ENCODE measurements around the gene GALNT9. TPM values are rescaled to one million over a fixed set of nuclear protein-coding genes. Genes with fewer than 3 reads are reported as not detected.

The GALNT9 gene
- total and polyA plus RNA-seq, 2 experiments from 2014 or later: 3.9 to 4.7 TPM

DNA sequence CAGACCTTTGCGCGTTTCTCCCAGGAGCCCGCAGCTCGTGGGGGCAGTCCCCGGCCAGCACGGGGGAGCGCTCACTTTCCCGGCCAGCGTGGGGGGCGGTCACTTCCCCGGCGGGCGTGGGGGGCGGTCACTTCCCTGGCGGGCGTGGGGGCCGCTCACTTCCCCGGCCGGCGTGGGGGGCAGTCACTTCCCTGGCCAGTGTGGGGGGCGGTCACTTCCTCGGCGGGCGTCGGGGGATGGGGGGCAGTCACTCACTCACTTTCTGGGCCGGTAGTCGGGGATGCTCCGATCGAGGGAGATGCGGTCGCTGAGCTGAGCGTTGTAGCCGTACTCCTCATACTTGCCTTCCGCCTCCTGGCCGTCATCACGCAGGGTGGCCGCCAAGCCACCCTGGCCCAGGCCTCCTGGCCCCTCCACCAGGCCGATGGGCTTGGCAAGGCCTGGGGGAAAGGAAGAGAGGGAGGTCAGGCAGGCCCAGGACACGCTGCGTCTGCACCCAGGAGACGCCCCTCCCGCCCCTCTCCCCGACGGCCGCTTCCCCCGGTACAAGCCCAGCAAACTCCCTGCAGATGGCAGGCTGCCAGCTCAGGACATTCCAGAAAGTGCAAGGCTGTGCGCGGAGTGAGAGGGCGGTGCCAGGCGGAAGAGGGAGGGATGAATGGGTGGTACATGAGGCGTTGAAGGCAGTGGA, 43.3 kb downstream of the GALNT9 start:
- H3K27ac ChIP-seq: no peak overlapping the region
- peak overlapping the region; percentile 62 for H3K4me2 ChIP-seq
- no peak overlapping the region for H3K4me3 ChIP-seq
- no peaks in the 10 kb centered on the region for H3K79me2 ChIP-seq
- WGBS (ENCODE audit: low lambda C conversion rate, missing lambda C conversion rate): 43% methylated on average over 24 of the region's 51 CpGs
- peak; percentile 85 for DNase-seq (ENCODE audit: low spot score)
- no peaks in the 10 kb centered on the region for H4K20me1 ChIP-seq (ENCODE audit: insufficient read depth, poor library complexity, severe bottlenecking)
- no peak for TF ChIP-seq EZH2phosphoT487 (IDR thresholded peaks at IDR 0.05; ENCODE audit: low read depth, severe bottlenecking, unreplicated experiment)
- TF ChIP-seq, protein P1, sequence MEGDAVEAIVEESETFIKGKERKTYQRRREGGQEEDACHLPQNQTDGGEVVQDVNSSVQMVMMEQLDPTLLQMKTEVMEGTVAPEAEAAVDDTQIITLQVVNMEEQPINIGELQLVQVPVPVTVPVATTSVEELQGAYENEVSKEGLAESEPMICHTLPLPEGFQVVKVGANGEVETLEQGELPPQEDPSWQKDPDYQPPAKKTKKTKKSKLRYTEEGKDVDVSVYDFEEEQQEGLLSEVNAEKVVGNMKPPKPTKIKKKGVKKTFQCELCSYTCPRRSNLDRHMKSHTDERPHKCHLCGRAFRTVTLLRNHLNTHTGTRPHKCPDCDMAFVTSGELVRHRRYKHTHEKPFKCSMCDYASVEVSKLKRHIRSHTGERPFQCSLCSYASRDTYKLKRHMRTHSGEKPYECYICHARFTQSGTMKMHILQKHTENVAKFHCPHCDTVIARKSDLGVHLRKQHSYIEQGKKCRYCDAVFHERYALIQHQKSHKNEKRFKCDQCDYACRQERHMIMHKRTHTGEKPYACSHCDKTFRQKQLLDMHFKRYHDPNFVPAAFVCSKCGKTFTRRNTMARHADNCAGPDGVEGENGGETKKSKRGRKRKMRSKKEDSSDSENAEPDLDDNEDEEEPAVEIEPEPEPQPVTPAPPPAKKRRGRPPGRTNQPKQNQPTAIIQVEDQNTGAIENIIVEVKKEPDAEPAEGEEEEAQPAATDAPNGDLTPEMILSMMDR (IDR thresholded peaks at IDR 0.05; ENCODE audit: poor library complexity): no peak
- no peak for TF ChIP-seq EZH2 (IDR thresholded peaks at IDR 0.05; ENCODE audit: borderline replicate concordance)
- H3K27me3 ChIP-seq: peaks cover 23% of the 10 kb centered on the region
- H3K36me3 ChIP-seq (replicated peaks; ENCODE audit: insufficient read depth, low read depth): no peaks in the 10 kb centered on the region
- H3K9me2 ChIP-seq (replicated peaks; ENCODE audit: insufficient read depth): no peaks in the 10 kb centered on the region
- no peaks in the 10 kb centered on the region for H3K9me3 ChIP-seq (ENCODE audit: low read depth)
- H3K4me1 ChIP-seq (ENCODE audit: insufficient read depth): peaks cover 8% of the 10 kb centered on the region
- H2AFZ ChIP-seq: no peak overlapping the region

DNA sequence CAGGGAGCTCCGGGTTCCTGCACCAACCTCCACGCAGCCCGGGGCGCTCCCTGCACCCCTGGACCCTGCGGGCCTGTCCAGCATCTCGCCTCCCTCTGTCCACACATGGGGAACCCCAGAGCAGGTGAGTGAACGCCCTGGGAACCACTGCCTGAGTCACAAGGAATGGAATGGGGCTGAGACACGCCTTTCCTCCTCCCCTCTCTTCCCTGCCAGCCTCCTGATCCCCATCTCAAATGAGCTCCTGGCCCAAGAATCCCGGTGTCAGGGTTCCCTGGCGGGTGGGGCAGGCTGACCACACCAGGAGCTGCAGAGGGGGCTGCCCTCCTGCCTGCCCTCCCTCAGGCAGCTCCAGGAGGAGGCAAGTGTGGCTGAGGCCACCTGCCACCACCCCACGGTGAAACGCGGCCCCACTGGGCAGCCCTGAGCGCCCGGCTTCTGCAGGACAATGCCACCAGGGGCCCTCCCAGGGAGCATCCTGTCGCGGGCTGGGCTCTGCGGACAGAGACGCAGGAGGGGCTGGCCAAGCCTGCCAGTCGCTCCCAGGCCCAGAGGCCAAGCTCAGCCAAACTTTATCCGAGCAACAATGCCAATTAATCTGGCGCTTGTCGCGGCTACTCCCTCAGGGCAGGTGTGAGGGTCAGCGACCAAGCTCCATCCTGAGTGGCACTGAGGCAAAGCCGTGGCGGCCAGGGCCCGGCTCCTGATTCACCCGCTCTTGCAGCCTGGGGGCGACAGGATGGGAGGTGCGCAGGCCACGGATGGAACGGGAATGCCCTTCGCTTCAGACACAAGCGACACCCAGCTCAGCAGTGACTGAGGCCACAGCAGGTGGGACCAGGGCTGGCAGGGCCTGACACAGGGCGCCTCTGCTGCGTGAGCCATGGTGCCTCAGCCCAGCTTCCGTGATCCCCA, 44.3 kb downstream of the GALNT9 start:
- Histone ChIP-seq H3K9me2 (replicated peaks; ENCODE audit: insufficient read depth) (no peaks in the 10 kb centered on the region), H3K4me3 (no peak overlapping the region), H3K9me3 (ENCODE audit: low read depth) (no peaks in the 10 kb centered on the region), H3K4me2 (no peak overlapping the region), H2AFZ (no peak overlapping the region), H3K79me2 (no peaks in the 10 kb centered on the region), H3K36me3 (replicated peaks; ENCODE audit: insufficient read depth, low read depth) (no peaks in the 10 kb centered on the region), H3K27ac (no peak overlapping the region), H3K4me1 (ENCODE audit: insufficient read depth) (peaks cover 8% of the 10 kb centered on the region), H3K27me3 (peaks cover 23% of the 10 kb centered on the region), H4K20me1 (ENCODE audit: insufficient read depth, poor library complexity, severe bottlenecking) (no peaks in the 10 kb centered on the region)
- no peak for TF ChIP-seq EZH2phosphoT487 (IDR thresholded peaks at IDR 0.05; ENCODE audit: low read depth, severe bottlenecking, unreplicated experiment)
- TF ChIP-seq, protein P1 (IDR thresholded peaks at IDR 0.05; ENCODE audit: poor library complexity): no peak
- TF ChIP-seq EZH2 (IDR thresholded peaks at IDR 0.05; ENCODE audit: borderline replicate concordance): no peak
- no peak for DNase-seq (ENCODE audit: low spot score)
- WGBS (ENCODE audit: low lambda C conversion rate, missing lambda C conversion rate): 81% methylated on average over 34 of the region's 38 CpGs

DNA sequence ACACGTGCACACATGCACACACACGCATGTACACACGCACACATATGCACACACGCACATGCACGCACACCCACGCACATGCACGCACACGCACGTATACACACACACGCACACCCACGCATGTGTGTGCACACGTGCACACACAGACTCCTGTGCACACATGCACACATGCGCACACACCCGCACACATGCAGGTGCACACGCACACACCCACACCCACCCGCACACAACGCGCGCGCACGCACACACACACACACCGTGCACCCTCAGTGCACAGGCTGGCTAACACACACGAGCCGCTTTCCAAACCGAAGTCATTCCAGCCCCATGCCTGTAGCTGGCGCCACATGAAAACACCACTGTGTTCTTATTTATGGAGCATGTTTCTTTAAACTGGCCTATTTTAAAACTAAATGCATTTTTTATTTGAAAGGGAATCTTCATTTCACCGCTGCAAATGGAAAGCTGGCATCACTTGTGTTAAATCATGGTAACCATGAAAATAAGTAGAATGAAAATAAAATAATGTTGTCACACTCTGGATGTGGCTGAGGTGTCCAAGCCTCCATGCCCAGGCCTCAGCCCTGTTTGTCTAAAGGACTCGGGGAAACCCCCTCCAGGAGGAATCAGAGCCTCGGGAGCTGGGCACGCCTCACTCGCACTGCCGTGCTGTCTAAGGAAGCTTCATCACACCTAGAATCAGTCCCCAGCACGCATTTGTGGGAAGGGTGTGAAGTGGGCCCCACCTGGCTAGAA, 45.1 kb downstream of the GALNT9 start:
- Histone ChIP-seq H2AFZ (no peak overlapping the region), H3K27me3 (peaks cover 17% of the 10 kb centered on the region), H3K79me2 (no peaks in the 10 kb centered on the region), H3K9me2 (replicated peaks; ENCODE audit: insufficient read depth) (no peaks in the 10 kb centered on the region), H4K20me1 (ENCODE audit: insufficient read depth, poor library complexity, severe bottlenecking) (no peaks in the 10 kb centered on the region), H3K4me1 (ENCODE audit: insufficient read depth) (peaks cover 10% of the 10 kb centered on the region), H3K4me2 (no peak overlapping the region), H3K9me3 (ENCODE audit: low read depth) (no peaks in the 10 kb centered on the region), H3K27ac (no peak overlapping the region), H3K4me3 (no peak overlapping the region), H3K36me3 (replicated peaks; ENCODE audit: insufficient read depth, low read depth) (no peaks in the 10 kb centered on the region)
- 85% methylated on average over 32 of the region's 33 CpGs for WGBS (ENCODE audit: low lambda C conversion rate, missing lambda C conversion rate)
- TF ChIP-seq, protein P1 (IDR thresholded peaks at IDR 0.05; ENCODE audit: poor library complexity): peak; percentile 48
- TF ChIP-seq EZH2 (IDR thresholded peaks at IDR 0.05; ENCODE audit: borderline replicate concordance): no peak
- DNase-seq (ENCODE audit: low spot score): no peak

Measured in hepatocyte (in vitro differentiated cells).